ENCODE results near the gene PPP1R12C.

DNA sequence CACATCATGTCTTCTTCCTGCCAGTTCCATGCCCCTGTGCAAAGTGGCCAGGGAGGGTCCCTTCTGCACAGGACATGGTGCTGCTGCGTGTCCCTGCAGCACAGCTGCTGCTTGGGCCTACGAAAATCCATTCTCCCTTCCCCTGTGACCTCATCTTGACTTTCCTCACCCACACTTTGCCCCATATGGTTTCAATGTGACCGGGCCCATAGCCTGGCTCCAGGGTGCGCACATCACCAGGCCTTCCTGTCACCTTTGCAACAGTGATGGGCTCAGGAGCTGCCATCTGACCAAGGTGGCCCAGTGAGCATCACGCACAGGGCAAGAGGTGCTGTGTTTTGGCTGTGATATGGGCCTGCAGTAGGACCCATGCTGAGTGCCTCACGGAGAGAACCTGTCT is 10.8 kb downstream of the PPP1R12C start:
- TF ChIP-seq, protein P1, sequence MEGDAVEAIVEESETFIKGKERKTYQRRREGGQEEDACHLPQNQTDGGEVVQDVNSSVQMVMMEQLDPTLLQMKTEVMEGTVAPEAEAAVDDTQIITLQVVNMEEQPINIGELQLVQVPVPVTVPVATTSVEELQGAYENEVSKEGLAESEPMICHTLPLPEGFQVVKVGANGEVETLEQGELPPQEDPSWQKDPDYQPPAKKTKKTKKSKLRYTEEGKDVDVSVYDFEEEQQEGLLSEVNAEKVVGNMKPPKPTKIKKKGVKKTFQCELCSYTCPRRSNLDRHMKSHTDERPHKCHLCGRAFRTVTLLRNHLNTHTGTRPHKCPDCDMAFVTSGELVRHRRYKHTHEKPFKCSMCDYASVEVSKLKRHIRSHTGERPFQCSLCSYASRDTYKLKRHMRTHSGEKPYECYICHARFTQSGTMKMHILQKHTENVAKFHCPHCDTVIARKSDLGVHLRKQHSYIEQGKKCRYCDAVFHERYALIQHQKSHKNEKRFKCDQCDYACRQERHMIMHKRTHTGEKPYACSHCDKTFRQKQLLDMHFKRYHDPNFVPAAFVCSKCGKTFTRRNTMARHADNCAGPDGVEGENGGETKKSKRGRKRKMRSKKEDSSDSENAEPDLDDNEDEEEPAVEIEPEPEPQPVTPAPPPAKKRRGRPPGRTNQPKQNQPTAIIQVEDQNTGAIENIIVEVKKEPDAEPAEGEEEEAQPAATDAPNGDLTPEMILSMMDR (IDR thresholded peaks at IDR 0.05) = no peak
- TF ChIP-seq EP300 (IDR thresholded peaks at IDR 0.05) = no peak

Measured in tibial nerve (tissue), 4 donors.